PC-3 (cell line): ENCODE results near the gene TAF1D.

Experiments used
- EZH2 ChIP-seq: fragments of 300-600 bp; sonication (generic); IDR thresholded peaks from one replicate; pipeline ENCODE4 v1.6.1; 2017; ENCODE audit warnings: antibody characterized with exemption, mild to moderate bottlenecking, low read length; ENCODE audit not compliant: unreplicated experiment
- EZH2phosphoT487 ChIP-seq: fragments of 300-600 bp; sonication (generic); IDR thresholded peaks from 2 replicates; pipeline ENCODE4 v1.6.1; 2018; ENCODE audit warnings: mild to moderate bottlenecking, antibody characterized with exemption, low read length, borderline replicate concordance
- TF ChIP-seq, protein P1 (sequence below): fragments of 300-600 bp; sonication (generic); conservative IDR thresholded peaks from 2 replicates; pipeline ENCODE4 v1.5.1; 2017; ENCODE audit warnings: antibody characterized with exemption, low read depth, mild to moderate bottlenecking, low read length

DNA sequence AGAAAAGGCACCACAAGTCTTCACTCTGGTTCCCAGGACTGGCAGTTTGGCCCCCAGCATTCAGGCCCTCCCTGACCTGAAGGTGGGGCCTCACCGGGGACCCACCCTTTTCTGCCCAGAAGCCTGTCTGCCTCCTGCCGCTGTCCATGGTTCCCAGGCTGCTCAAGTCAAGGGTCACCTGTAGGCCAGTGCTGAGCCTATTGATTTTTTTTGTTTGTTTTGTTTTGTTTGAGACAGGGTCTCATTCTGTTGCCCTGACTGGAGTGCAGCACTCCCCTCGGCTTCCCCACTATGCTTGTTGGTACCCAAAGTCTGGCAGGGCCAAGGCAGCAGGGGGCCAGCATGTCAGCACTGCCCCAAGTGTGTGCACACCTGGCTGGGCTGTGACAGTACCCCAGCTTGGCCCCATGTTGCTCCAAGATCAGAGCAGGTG, 31.8 kb upstream of the TAF1D start:
- TF ChIP-seq, protein P1, sequence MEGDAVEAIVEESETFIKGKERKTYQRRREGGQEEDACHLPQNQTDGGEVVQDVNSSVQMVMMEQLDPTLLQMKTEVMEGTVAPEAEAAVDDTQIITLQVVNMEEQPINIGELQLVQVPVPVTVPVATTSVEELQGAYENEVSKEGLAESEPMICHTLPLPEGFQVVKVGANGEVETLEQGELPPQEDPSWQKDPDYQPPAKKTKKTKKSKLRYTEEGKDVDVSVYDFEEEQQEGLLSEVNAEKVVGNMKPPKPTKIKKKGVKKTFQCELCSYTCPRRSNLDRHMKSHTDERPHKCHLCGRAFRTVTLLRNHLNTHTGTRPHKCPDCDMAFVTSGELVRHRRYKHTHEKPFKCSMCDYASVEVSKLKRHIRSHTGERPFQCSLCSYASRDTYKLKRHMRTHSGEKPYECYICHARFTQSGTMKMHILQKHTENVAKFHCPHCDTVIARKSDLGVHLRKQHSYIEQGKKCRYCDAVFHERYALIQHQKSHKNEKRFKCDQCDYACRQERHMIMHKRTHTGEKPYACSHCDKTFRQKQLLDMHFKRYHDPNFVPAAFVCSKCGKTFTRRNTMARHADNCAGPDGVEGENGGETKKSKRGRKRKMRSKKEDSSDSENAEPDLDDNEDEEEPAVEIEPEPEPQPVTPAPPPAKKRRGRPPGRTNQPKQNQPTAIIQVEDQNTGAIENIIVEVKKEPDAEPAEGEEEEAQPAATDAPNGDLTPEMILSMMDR: no peak
- TF ChIP-seq EZH2: no peak
- TF ChIP-seq EZH2phosphoT487: no peak
